SW480 (cell line): Measurements from ENCODE around the gene CFAP61.
"Not testable (repeated sequence)": the region's sequence is repeated elsewhere in the genome, so short reads cannot be mapped to it uniquely, and the experiment has no call there.

Source experiments
- DNase-seq: peaks from one replicate; pipeline ENCODE4 v3.0.0-alpha.2; 2016; ENCODE audit warnings: low spot score

CFAP61 gene

GRCh38 chr20:20331156-20331555 is 278.8 kb downstream of the CFAP61 start:
- no peak for DNase-seq

GRCh38 chr20:20331817-20332216 is 279.5 kb downstream of the CFAP61 start:
- DNase-seq: no peak

DNA sequence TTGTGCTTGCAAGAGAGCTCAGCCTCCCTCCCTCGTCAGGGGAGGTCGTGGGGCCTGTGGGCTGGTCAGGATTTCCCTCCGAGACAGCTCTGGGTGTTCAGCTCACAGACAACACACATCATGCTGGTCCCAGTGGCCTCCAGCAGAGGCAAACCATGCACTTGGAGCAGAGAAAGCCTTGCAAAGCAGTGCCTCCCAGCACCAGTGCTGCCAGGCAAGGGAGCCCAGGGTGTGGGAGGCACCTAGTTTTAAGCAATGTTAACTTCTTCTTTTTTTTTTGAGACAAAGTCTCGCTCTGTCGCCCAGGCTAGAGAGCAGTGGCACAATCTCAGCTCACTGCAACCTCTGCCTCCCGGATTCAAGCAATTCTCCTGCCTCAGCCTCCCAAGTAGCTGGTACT is 281.5 kb downstream of the CFAP61 start:
- DNase-seq: no peak

GRCh38 chr20:20334489-20334888 is 282.2 kb downstream of the CFAP61 start:
- no peak for DNase-seq

DNA sequence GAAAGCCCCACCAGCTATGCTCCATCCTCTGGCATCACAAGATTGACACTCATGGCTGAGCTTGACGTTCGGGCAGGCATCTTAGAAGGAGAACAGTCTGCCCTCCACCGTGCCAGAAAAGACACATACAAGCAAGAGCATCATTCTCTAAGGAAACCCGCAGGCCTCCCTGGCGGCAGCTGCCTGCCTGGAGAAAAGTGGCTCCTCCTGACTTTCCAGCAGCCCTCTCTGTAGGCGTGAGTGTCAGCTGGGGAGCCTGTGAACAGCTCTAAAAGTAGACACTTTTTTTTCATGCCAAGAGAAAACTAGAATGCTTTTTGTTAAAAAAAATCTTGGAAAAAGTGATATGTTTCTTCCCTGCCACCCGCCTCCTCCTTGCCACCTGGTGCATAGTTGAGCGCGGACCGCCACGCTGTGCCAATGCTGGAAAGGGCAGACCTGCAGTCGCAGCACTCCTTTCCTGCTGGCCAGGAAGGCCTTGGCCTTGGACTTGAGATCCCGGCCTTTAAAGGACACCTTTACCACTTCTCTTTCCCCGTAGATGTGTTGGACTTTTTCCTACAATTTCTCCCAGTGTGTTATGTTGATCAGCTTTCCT is 285.9 kb downstream of the CFAP61 start:
- DNase-seq: no peak

DNA sequence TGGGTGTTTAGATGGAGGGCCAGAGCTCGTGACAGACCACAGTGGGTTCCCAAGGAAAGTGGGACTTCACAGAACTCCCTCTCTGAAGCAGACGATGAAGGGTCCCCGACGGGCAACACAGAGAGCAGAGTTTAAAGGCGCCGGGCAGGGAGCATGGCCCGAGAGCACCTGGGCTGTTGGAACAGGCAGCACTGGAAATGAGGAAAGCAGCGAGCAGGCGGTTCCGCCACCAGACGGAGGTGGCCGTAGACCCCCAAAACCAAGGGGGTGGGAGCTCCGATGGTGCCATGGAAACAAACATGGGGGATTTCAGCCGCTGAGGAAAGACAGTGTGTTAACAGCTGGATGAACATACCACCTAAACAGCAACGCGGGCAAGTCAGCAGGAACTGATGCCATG is 288.1 kb downstream of the CFAP61 start:
- DNase-seq: no peak

DNA sequence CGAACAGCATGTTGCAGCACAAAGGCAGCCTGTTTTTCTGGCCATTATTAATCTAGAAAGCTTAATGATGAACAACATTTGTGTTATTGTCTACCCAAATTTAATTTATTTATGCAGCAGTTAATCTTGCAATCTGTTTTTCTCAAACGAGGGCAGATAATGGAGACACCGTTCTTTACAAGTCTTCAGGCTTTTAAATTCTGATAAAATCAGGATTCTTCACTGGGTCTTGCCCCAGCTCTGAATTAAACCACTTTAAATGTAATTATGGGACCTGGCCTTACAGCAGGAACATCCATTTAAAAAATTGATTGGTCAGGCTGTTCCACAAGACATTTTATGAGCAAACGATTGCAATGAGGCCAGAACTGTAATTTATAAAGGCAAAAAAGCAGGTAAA is 289.0 kb downstream of the CFAP61 start:
- DNase-seq: no peak

- DNase-seq: no peak
Measured at GRCh38 chr20:20342066-20342465, 289.7 kb downstream of the CFAP61 start.

DNA sequence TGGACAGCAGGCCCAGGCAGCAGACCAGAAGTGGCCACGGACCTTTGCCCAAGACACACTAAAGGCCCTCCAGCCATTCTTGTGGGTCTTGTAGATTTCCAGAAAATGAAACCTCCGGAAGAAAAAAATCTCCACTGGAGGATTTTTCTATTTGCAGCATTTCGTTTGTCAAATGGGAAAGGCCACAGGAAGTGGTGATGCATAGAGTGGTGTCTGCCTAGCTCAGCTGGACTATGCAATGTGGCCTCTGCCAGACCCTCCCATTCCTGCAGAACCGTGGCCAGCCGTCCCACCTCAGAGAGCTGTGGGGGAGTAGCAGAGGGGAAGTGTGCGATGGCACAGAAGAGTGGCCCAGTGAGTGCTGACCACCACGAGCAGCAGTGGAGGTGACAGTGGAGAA is 291.6 kb downstream of the CFAP61 start:
- no peak for DNase-seq

DNA sequence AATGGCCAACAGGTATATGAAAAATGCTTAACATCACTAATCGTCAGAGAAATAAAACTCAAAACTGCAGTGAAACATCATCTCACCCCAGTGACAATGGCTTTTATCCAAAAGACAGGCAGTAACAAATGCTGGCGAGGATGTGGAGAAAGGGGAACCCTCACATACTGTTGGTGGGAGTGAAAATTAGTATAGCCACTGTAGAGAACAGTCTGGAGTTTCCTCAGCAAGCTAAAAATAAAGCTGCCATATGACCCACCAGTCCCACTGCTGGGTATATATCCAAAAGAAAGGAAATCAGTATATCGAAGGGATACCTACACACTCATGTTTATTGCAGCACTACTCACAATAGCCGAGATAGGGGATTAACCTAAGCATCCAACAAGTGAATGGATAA is 292.1 kb downstream of the CFAP61 start:
- no peak for DNase-seq

GRCh38 chr20:20353576-20353975 is 301.2 kb downstream of the CFAP61 start:
- DNase-seq: peak; percentile 23

DNA sequence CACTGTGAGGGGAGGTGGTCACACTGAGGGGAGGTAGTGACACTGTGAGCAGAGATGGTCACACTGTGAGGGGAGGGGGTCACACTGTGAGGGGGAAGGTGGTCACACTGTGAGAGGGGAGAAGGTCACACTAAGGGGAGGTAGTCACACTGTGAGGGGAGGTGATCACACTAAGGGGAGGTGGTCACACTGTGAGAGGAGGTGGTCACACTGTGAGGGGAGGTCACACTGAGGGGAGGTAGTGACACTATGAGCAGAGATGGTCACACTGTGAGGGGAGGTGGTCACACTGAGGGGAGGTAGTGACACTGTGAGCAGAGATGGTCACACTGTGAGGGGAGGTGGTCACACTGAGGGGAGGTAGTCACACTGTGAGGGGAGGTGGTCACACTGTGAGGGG is 303.2 kb downstream of the CFAP61 start:
- DNase-seq: not testable (repeated sequence)

DNA sequence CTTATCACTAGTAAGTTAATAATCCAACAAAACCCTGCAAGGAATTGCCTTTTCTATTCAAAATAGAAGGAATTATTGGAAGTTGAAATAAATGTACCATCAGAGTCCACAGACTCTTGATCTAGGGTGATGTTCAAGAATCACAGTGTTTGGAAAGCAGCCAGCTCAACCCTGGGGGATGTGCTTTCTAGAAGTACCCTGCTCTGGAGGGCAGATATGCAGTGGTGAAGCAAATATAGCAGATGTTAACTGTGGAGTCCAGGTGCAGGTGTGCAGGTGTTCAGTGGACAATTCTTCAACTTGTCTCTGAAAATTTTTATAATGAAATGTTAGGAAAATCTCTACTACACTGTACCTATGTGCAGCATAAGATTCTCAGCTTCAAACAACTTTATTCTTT is 306.5 kb downstream of the CFAP61 start:
- no peak for DNase-seq

DNA sequence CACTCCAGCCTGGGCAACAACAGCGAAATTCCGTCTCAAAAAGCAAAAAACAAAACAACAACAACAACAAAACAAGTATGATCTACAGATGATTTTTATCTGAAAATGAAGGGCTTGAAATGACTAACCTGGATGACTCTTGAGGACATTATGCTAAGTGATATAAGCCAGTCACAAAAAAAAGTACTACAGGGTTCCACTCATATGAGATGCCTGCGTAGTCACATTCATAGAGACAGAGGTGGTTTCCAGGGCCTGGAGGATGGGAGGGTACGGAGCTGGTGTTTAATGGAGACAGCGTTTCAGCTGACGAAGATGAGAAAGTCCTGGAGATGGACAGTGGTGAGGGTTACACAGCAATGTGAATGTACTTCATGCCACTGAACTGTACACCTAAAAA is 307.3 kb downstream of the CFAP61 start:
- DNase-seq: no peak

DNA sequence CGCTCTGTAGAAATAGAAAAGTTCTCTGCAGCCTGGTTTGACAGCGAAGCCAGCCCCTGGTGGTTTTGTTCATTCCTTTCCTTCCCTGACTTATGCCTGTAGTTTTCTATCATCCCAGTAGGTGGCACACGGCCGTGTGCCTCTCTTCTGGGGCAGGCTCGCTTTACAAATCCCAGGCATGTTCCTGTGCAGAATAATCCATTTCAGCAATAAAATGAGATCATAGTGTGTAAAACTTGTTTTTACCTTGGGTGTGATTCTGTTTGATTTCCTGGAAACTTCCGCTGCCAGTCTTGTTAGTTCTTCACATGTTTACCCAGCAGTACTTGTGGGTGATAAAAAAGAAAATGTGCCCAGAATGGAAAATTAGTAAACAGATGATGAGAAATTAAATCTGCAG is 308.1 kb downstream of the CFAP61 start:
- peak; percentile 75 for DNase-seq

DNA sequence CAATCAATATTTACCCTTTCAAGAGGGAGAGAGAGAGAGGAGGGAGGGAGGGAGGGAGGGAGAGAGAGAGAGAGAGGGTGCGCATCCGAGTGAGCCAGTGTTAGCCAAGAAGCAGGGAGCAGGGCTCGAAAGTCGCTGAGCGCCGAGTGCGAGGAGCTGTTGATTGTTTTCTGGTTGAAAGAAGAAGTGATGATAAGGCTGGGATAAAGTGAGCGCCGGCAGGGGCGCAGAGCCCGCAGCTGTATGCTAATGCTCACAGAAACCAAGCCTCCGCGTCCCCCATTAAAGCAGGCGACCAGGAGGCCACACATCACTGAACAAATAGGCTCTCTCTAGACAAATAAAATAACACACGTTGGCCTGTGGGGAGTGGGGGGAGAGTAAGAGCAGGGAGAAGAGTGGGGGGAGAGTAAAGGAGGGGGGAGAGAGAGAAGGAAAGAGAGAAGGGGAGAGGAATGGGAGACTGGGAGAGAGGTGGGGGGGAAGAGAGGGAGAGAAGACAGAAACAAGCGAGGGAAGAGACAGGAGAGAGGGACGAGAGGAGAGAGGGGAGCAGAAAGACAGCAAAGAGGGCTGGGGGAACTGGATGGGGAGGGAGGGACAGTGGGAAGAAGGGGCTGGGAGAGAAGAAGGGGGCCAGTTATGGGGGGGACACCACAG is 310.6 kb downstream of the CFAP61 start:
- DNase-seq: peak; percentile 47

DNA sequence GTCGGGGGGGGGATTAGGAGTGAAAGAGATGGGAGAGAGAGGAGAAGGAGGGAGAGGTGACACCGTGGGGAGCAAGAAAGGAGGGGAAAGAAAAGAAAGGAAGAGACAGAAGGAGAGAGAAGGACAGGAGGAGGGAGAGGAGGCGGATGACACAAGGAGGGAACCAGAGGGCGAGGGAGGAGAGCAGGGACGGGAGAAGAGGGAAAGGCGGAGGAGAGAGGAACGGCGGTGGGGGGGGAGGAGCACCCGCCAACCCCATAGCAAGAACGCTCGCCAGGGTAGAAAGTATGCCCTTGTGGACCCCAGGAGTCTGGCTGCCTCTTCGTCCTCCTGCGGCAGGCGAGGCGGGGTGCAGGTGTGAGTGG is 311.1 kb downstream of the CFAP61 start:
- peak; percentile 25 for DNase-seq

GRCh38 chr20:20363799-20364592 is 311.7 kb downstream of the CFAP61 start:
- DNase-seq: peak; percentile 55

GRCh38 chr20:20364593-20365479 is 312.5 kb downstream of the CFAP61 start:
- no peak for DNase-seq

DNA sequence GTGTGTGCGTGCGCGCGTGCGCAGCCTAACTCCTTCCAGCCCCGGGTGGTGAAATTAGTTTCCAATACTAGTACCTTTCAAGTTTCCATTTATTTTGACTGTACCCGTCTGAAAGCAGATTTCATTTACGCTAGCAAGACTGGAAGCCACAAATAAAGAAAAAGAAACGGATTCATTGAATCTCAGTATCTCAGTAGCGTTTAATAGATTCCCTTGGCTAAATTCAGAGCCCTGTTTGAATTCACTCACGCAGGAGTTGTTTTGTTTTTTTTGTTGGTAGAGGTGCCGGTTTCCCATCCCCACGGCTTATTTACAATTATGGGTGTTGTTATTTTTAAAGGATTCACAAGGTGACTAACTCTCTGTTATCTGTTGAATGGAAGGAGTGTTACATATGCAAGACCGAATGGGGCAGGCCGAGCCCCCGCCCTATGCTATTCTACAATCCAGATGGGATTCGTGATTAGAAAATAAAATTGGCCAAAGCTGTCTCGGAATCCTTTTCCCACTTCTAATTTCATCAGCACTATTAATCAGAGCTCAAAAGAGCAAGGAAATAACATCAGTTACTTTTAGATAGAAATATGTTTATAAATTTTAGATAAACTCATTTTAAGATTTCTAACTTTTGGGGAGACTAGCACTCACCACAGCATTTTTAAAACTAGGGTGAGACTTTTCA is 313.3 kb downstream of the CFAP61 start:
- DNase-seq: no peak

GRCh38 chr20:20366551-20366875 is 314.2 kb downstream of the CFAP61 start:
- DNase-seq: no peak
